ENCODE data around the gene SOCS7.
A peak's percentile ranks its signal among the peaks of the same experiment; 100 is the strongest.

The SOCS7 gene

GRCh38 chr17:38336838-38337237 lies 14.8 kb upstream of the SOCS7 start:
- no peak for TF ChIP-seq CTCF (conservative IDR thresholded peaks at IDR 0.05; ENCODE audit: low read depth, low read length)
- DNase-seq (ENCODE audit: low read depth), result no peak
- H3K4me3 ChIP-seq (ENCODE audit: low read depth, low read length), result no peak overlapping the region

GRCh38 chr17:38338053-38338452 lies 13.6 kb upstream of the SOCS7 start:
- H3K4me3 ChIP-seq (ENCODE audit: low read depth, low read length), result no peak overlapping the region
- DNase-seq (ENCODE audit: low read depth), result no peak
- TF ChIP-seq CTCF (conservative IDR thresholded peaks at IDR 0.05; ENCODE audit: low read depth, low read length), result no peak

GRCh38 chr17:38338535-38338934 lies 13.1 kb upstream of the SOCS7 start:
- H3K4me3 ChIP-seq (ENCODE audit: low read depth, low read length), result no peak overlapping the region
- no peak for DNase-seq (ENCODE audit: low read depth)

GRCh38 chr17:38339891-38340290 lies 11.8 kb upstream of the SOCS7 start:
- no peak for TF ChIP-seq CTCF (conservative IDR thresholded peaks at IDR 0.05; ENCODE audit: low read depth, low read length)
- H3K4me3 ChIP-seq (ENCODE audit: low read depth, low read length), result no peak overlapping the region
- DNase-seq (ENCODE audit: low read depth), result no peak

More at GRCh38 chr17:38338535-38338934, 13.1 kb upstream of the SOCS7 start:
- TF ChIP-seq CTCF (conservative IDR thresholded peaks at IDR 0.05; ENCODE audit: low read depth, low read length), result no peak

- peak; percentile 38 for DNase-seq (ENCODE audit: low read depth)
- H3K4me3 ChIP-seq (ENCODE audit: low read depth, low read length), result no peak overlapping the region
- TF ChIP-seq CTCF (conservative IDR thresholded peaks at IDR 0.05; ENCODE audit: low read depth, low read length), result no peak
Observed at GRCh38 chr17:38341035-38341721, 10.5 kb upstream of the SOCS7 start.

GRCh38 chr17:38342886-38343607 lies 8.6 kb upstream of the SOCS7 start:
- no peak overlapping the region for H3K4me3 ChIP-seq (ENCODE audit: low read depth, low read length)
- TF ChIP-seq CTCF (conservative IDR thresholded peaks at IDR 0.05; ENCODE audit: low read depth, low read length), result no peak
- no peak for DNase-seq (ENCODE audit: low read depth)
